Ishikawa (cell line): ENCODE measurements around the gene PARP1.

Source experiments
- CEBPB ChIP-seq: IDR thresholded peaks from 2 replicates; pipeline ENCODE4 v1.6.1; 2012
- CREB1 ChIP-seq: IDR thresholded peaks from 2 replicates; pipeline ENCODE4 v1.6.1; 2012; ENCODE audit warnings: low read depth
- EGR1 ChIP-seq: IDR thresholded peaks from 2 replicates; pipeline ENCODE4 v1.6.1; 2012
- EP300 ChIP-seq: IDR thresholded peaks from 2 replicates; pipeline ENCODE4 v1.6.1; 2012; ENCODE audit warnings: borderline replicate concordance
- FOXM1 ChIP-seq: IDR thresholded peaks from 2 replicates; pipeline ENCODE4 v1.6.1; 2012; ENCODE audit warnings: low read depth, borderline replicate concordance
- MAX ChIP-seq: IDR thresholded peaks from 2 replicates; pipeline ENCODE4 v1.6.1; 2012
- NFIC ChIP-seq: IDR thresholded peaks from 2 replicates; pipeline ENCODE4 v1.6.1; 2012
- RAD21 ChIP-seq: IDR thresholded peaks from 2 replicates; pipeline ENCODE4 v1.6.1; 2012; ENCODE audit warnings: low read depth
- REST ChIP-seq: IDR thresholded peaks from 2 replicates; pipeline ENCODE4 v1.6.1; 2012; ENCODE audit warnings: low read depth, mild to moderate bottlenecking
- TAF1 ChIP-seq: IDR thresholded peaks from 2 replicates; pipeline ENCODE4 v1.6.1; 2012; ENCODE audit warnings: low read depth, mild to moderate bottlenecking
- TCF12 ChIP-seq: IDR thresholded peaks from 2 replicates; pipeline ENCODE4 v1.6.1; 2012; ENCODE audit warnings: low read depth
- TEAD4 ChIP-seq: IDR thresholded peaks from 2 replicates; pipeline ENCODE4 v1.6.1; 2012
- USF1 ChIP-seq: IDR thresholded peaks from 2 replicates; pipeline ENCODE4 v1.6.1; 2012
- YY1 ChIP-seq: IDR thresholded peaks from 2 replicates; pipeline ENCODE4 v1.6.1; 2012; ENCODE audit warnings: low read depth
- ZBTB7A ChIP-seq: IDR thresholded peaks from 2 replicates; pipeline ENCODE4 v1.6.1; 2012; ENCODE audit warnings: low read depth

PARP1 gene

GRCh38 chr1:226419284-226420029 lies 11.6 kb upstream of the PARP1 start:
- TF ChIP-seq CEBPB (no peak), TEAD4 (no peak), TAF1 (no peak), RAD21 (no peak)

- TF ChIP-seq FOXM1: no peak
- no peak for TF ChIP-seq YY1
- no peak for TF ChIP-seq USF1
- TF ChIP-seq REST: no peak
- no peak for TF ChIP-seq RAD21
- TF ChIP-seq NFIC: no peak
- TF ChIP-seq ZBTB7A: no peak
- TF ChIP-seq TAF1: no peak
- TF ChIP-seq CREB1: no peak
- TF ChIP-seq TCF12: no peak
- TF ChIP-seq CEBPB: no peak
- no peak for TF ChIP-seq MAX
- no peak for TF ChIP-seq EP300
- no peak for TF ChIP-seq TEAD4
- TF ChIP-seq EGR1: no peak
Observed at GRCh38 chr1:226417830-226418546, 10.1 kb upstream of the PARP1 start.

GRCh38 chr1:226417350-226417749 lies 9.5 kb upstream of the PARP1 start:
- TF ChIP-seq FOXM1 (no peak), TCF12 (no peak), CEBPB (no peak), EGR1 (no peak), CREB1 (no peak), ZBTB7A (no peak), TAF1 (no peak), MAX (no peak), USF1 (no peak), TEAD4 (no peak), REST (no peak), RAD21 (no peak), NFIC (no peak), EP300 (no peak), YY1 (no peak)

- TF ChIP-seq CREB1 (no peak), EGR1 (no peak), TCF12 (no peak)
Observed at GRCh38 chr1:226414098-226414698, 6.3 kb upstream of the PARP1 start.

GRCh38 chr1:226411619-226412018 lies 3.7 kb upstream of the PARP1 start:
- TF ChIP-seq TCF12 (no peak), TAF1 (no peak), CEBPB (no peak), MAX (no peak), REST (no peak), USF1 (no peak), FOXM1 (no peak), NFIC (no peak), EGR1 (no peak), YY1 (no peak), CREB1 (no peak), ZBTB7A (no peak), EP300 (no peak)
